HepG2 (cell line): ENCODE results near the gene GABBR2. TPM values are rescaled to one million over a fixed set of nuclear protein-coding genes. Genes with fewer than 3 reads are reported as not detected.

Experiments used
- ATAC-seq: fragments of 200-7000 bp; cut with Tn5 transposase; 3 replicates; pipeline ENCODE4 v1.9.1; 2020; ENCODE audit warnings: mild to moderate bottlenecking, moderate library complexity
- BruUV-seq: library from RNA; stranded (reverse); fragments of 400-500 nt; replicated peaks from 2 replicates; lab custom pipeline; 2021; lab: Mats Ljungman, UMichigan
- CTCF ChIA-PET: fragments of 300-600 bp; formaldehyde crosslinking; extraction: SDS; loops from one replicate; lab custom pipeline; 2021; ENCODE audit warnings: low total read pairs, inconsistent platforms, low intra/inter-chr PET ratio; lab: Yijun Ruan, JAX
- POLR2A ChIA-PET: fragments of 350-600 bp; sonication (Branson Sonifier 250); formaldehyde crosslinking; loops from one replicate; lab custom pipeline; 2020; ENCODE audit warnings: antibody characterized with exemption, inconsistent platforms; lab: Yijun Ruan, JAX
- DNase-seq: peaks from one replicate; pipeline ENCODE4 v3.0.0-alpha.2; 2015; ENCODE audit warnings: low spot score
- FAIRE-seq: peaks from 3 replicates; lab custom pipeline; 2011; peaks lifted over from hg19 to GRCh38; lab: Jason Lieb, UNC
- H2AFZ ChIP-seq: one replicate; pipeline ENCODE4 v1.6.1; 2011; ENCODE audit warnings: low read length, inconsistent platforms
- H3K27ac ChIP-seq: fragments of 300-600 bp; 3 replicates; pipeline ENCODE4 v1.8.0; 2011; ENCODE audit warnings: mixed run types, mild to moderate bottlenecking, mixed read lengths, low read length, inconsistent platforms; ENCODE audit not compliant: insufficient read depth; ENCODE audit errors: extremely low read length
- H3K27me3 ChIP-seq, 2 experiments: fragments of 200-600 bp in 1 of 2; 2 replicates in 1 of 2; 3 replicates in 1 of 2; pipeline versions ENCODE4 v1.6.0 to v1.8.0; 2011; ENCODE audit warnings: low read length in 2 of 2, mild to moderate bottlenecking in 2 of 2, moderate library complexity in 2 of 2, inconsistent platforms in 1 of 2; ENCODE audit not compliant: insufficient read depth in 2 of 2, control insufficient read depth in 1 of 2
- H3K36me3 ChIP-seq, 2 experiments: fragments of 200-600 bp in 1 of 2; replicated peaks in 1 of 2; 2 replicates in 1 of 2; 3 replicates in 1 of 2; pipeline versions ENCODE4 v1.5.1 to v1.8.0; 2011; ENCODE audit warnings: low read length in 2 of 2, inconsistent platforms in 1 of 2; ENCODE audit not compliant: insufficient read depth in 2 of 2, control insufficient read depth in 1 of 2
- H3K4me1 ChIP-seq: 2 replicates; pipeline ENCODE4 v1.5.1; 2012; ENCODE audit warnings: low read length, inconsistent platforms; ENCODE audit not compliant: insufficient read depth
- H3K4me2 ChIP-seq: 2 replicates; pipeline ENCODE4 v1.6.0; 2011; ENCODE audit warnings: low read depth, low read length, inconsistent platforms
- H3K4me3 ChIP-seq, 3 experiments: fragments of 200-600 bp in 1 of 3; sonication (generic), shearing (Covaris generic) in 1 of 3; replicated peaks in 1 of 3; 2 replicates each; pipeline ENCODE4 v1.5.1; 2011 to 2016; ENCODE audit warnings: low read length in 3 of 3, inconsistent platforms in 2 of 3, low read depth in 2 of 3, mild to moderate bottlenecking in 2 of 3, control low read depth in 1 of 3, mixed read lengths in 1 of 3; ENCODE audit not compliant: insufficient read depth in 1 of 3
- H3K79me2 ChIP-seq: one replicate; pipeline ENCODE4 v1.6.1; 2011; ENCODE audit warnings: low read length, inconsistent platforms; ENCODE audit not compliant: insufficient read depth
- H3K9ac ChIP-seq: 2 replicates; pipeline ENCODE4 v1.6.0; 2011; ENCODE audit warnings: mild to moderate bottlenecking, low read depth, low read length, inconsistent platforms; ENCODE audit not compliant: insufficient read depth
- H3K9me3 ChIP-seq: 2 replicates; pipeline ENCODE4 v1.5.1; 2012; ENCODE audit warnings: mild to moderate bottlenecking, low read length
- H4K20me1 ChIP-seq: 2 replicates; pipeline ENCODE4 v1.6.0; 2011; ENCODE audit warnings: inconsistent platforms, mild to moderate bottlenecking, low read length, moderate library complexity; ENCODE audit not compliant: insufficient read depth
- CC2D1A ChIP-seq: sonication (generic); formaldehyde crosslinking; IDR thresholded peaks from 2 replicates; pipeline ENCODE4 v1.8.1; 2023; ENCODE audit warnings: mild to moderate bottlenecking, missing genetic modification reagents
- EP300 ChIP-seq, 3 experiments: sonication (generic) in 1 of 3; formaldehyde crosslinking in 1 of 3; IDR thresholded peaks; 2 replicates each; pipeline versions ENCODE4 v1.5.1 to v1.6.1; 2011 to 2020; ENCODE audit warnings: low read depth in 2 of 3, low read length in 2 of 3, borderline replicate concordance in 1 of 3, improper control_type of control experiment in 1 of 3, mild to moderate bottlenecking in 1 of 3, missing genetic modification reagents in 1 of 3, moderate library complexity in 1 of 3
- GFI1 ChIP-seq: sonication (generic); formaldehyde crosslinking; IDR thresholded peaks from 2 replicates; pipeline ENCODE4 v1.5.0; 2020; ENCODE audit warnings: missing genetic modification reagents, mild to moderate bottlenecking, borderline replicate concordance
- HDAC6 ChIP-seq: fragments of 200-600 bp; sonication (generic); IDR thresholded peaks from 2 replicates; pipeline ENCODE4 v1.7.0; 2017; ENCODE audit warnings: mild to moderate bottlenecking, antibody characterized with exemption, low read length, low read depth
- HNF4G ChIP-seq, 2 experiments: sonication (generic) in 1 of 2; formaldehyde crosslinking in 1 of 2; IDR thresholded peaks; 2 replicates each; pipeline versions ENCODE4 v1.4.0 to v1.6.1; 2011 to 2020; ENCODE audit warnings: borderline replicate concordance in 2 of 2, low read depth in 2 of 2, mild to moderate bottlenecking in 2 of 2, low read length in 1 of 2, missing genetic modification reagents in 1 of 2, moderate library complexity in 1 of 2
- HOXA5 ChIP-seq: sonication (generic); formaldehyde crosslinking; IDR thresholded peaks from 2 replicates; pipeline ENCODE4 v1.4.0; 2020; ENCODE audit warnings: missing genetic modification reagents
- KLF11 ChIP-seq: IDR thresholded peaks from 2 replicates; pipeline ENCODE4 v1.6.1; 2016; ENCODE audit warnings: missing compliant biosample characterization
- POLR2AphosphoS5 ChIP-seq: IDR thresholded peaks from 2 replicates; pipeline ENCODE4 v1.6.1; 2012; ENCODE audit warnings: low read depth, low read length
- REXO4 ChIP-seq: sonication (generic); formaldehyde crosslinking; IDR thresholded peaks from 2 replicates; pipeline ENCODE4 v1.8.0; 2022; ENCODE audit warnings: missing genetic modification reagents, mild to moderate bottlenecking, borderline replicate concordance
- SMARCE1 ChIP-seq: fragments of 450-650 bp; IDR thresholded peaks from 2 replicates; pipeline ENCODE4 v1.6.1; 2017; ENCODE audit warnings: borderline replicate concordance
- TAF1 ChIP-seq: sonication (generic); formaldehyde crosslinking; IDR thresholded peaks from 2 replicates; pipeline ENCODE4 v1.4.0; 2020; ENCODE audit warnings: missing genetic modification reagents
- TGIF2 ChIP-seq: IDR thresholded peaks from 2 replicates; pipeline ENCODE4 v1.6.1; 2016; ENCODE audit warnings: control low read depth, missing compliant biosample characterization
- YY1 ChIP-seq: IDR thresholded peaks from 2 replicates; pipeline ENCODE4 v1.6.1; 2011; ENCODE audit warnings: low read length, low read depth, moderate library complexity, mild to moderate bottlenecking; ENCODE audit not compliant: insufficient read depth, insufficient replicate concordance
- ZNF30 ChIP-seq: sonication (generic); formaldehyde crosslinking; IDR thresholded peaks from 2 replicates; pipeline ENCODE4 v1.5.0; 2020; ENCODE audit warnings: mild to moderate bottlenecking, missing genetic modification reagents
- WGBS: methylation state at CpG from one replicate; pipeline ENCODE4 v1.1.6; 2017; ENCODE audit warnings: low lambda C conversion rate; 5-methylcytosine and 5-hydroxymethylcytosine counted together
- in situ Hi-C: cut with HindIII; loops from 2 replicates; pipeline ENCODE4 v1.10.0; 2017; ENCODE audit warnings: low pct_unique_long_range_greater_than_20kb; ENCODE audit not compliant: extremely low pct_ligation_motif_present
- intact Hi-C: fragments of 100-400 bp; cut with micrococcal nuclease; formaldehyde crosslinking; loops from one replicate; pipeline ENCODE4 v1.10.0; 2022; ENCODE audit not compliant: unreplicated experiment
- polyA plus RNA-seq, 8 experiments: library from polyadenylated mRNA; depleted of rRNA in 3 of 8; stranded (reverse) in 7 of 8; unstranded in 1 of 8; fragments of >200 nt; fragmentation: Illumina TruSeq in 4 of 8; extraction: Trizol in 4 of 8; gene quantifications; 2 replicates each; pipeline versions ENCODE4 v1.2.1 to v1.2.3, GENCODE V29; 2011 to 2016; ENCODE audit warnings: low read depth in 4 of 8, missing spikeins in 1 of 8, mixed read lengths in 1 of 8; ENCODE audit not compliant: insufficient read depth in 1 of 8
- total RNA-seq, 5 experiments: library from RNA; depleted of rRNA; stranded (reverse); fragments of >200 nt; fragmentation: Illumina TruSeq; extraction: Trizol; gene quantifications; 2 replicates each; pipeline ENCODE4 v1.2.3, GENCODE V29; 2016; ENCODE audit warnings: low read depth in 1 of 5
- TF ChIP-seq, protein P1 (sequence below): sonication (generic); formaldehyde crosslinking; IDR thresholded peaks from 2 replicates; pipeline ENCODE4 v1.5.0; 2020; ENCODE audit warnings: mild to moderate bottlenecking, missing genetic modification reagents
- TF ChIP-seq, protein P2 (sequence below): IDR thresholded peaks from 2 replicates; pipeline ENCODE4 v1.6.1; 2016; ENCODE audit warnings: missing compliant biosample characterization, missing genetic modification reagents, borderline replicate concordance
- TF ChIP-seq, protein P3 (sequence below): sonication (generic); formaldehyde crosslinking; IDR thresholded peaks from 2 replicates; pipeline ENCODE4 v1.9.0; 2021; ENCODE audit warnings: missing genetic modification reagents, mild to moderate bottlenecking, borderline replicate concordance

Gene GABBR2
- total and polyA plus RNA-seq, 2 of the 13 experiments (the other 11 are each of a cell fraction or from before 2014, with no cell fraction given): 0.02 TPM; not detected in 1

DNA sequence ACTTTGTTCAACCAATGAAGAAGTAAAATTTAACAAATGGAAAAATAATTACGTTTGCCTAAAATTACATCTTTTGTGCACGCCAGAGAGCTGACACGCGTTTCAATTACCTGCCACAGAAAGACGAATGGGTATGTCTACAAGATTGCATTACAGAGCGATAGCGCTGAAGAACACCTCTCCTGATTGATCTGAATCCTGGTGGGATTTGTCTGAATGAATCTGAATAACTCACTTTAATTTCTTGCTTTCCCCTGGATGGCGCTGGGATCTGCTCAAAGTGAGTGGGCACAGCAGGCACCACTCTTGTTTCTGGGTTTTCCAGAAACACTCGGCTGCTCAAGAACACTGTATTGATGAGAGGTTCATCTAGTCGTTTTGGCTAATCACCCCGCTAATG lies 304.5 kb downstream of the GABBR2 start:
- POLR2A ChIA-PET: no interaction called here
- TF ChIP-seq, protein P1, sequence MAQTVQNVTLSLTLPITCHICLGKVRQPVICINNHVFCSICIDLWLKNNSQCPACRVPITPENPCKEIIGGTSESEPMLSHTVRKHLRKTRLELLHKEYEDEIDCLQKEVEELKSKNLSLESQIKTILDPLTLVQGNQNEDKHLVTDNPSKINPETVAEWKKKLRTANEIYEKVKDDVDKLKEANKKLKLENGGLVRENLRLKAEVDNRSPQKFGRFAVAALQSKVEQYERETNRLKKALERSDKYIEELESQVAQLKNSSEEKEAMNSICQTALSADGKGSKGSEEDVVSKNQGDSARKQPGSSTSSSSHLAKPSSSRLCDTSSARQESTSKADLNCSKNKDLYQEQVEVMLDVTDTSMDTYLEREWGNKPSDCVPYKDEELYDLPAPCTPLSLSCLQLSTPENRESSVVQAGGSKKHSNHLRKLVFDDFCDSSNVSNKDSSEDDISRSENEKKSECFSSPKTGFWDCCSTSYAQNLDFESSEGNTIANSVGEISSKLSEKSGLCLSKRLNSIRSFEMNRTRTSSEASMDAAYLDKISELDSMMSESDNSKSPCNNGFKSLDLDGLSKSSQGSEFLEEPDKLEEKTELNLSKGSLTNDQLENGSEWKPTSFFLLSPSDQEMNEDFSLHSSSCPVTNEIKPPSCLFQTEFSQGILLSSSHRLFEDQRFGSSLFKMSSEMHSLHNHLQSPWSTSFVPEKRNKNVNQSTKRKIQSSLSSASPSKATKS (CRISPR knock-in tag): no peak
- TF ChIP-seq TAF1 (no peak), CC2D1A (CRISPR knock-in tag) (no peak), HOXA5 (no peak), KLF11 (no peak), HNF4G (IDR thresholded peaks at IDR 0.05; ENCODE audit: borderline replicate concordance, low read depth, low read length) (no peak), HNF4G (CRISPR knock-in tag; IDR thresholded peaks at IDR 0.05; ENCODE audit: borderline replicate concordance, low read depth) (no peak), ZNF30 (CRISPR knock-in tag) (no peak), YY1 (no peak), POLR2AphosphoS5 (no peak), EP300 (IDR thresholded peaks at IDR 0.05; ENCODE audit: low read depth in 2 of 2, low read length in 2 of 2) (no peak), EP300 (CRISPR knock-in tag; IDR thresholded peaks at IDR 0.05; ENCODE audit: borderline replicate concordance) (no peak), GFI1 (CRISPR knock-in tag) (no peak), SMARCE1 (no peak), TGIF2 (CRISPR knock-in tag) (no peak), REXO4 (CRISPR knock-in tag) (no peak), HDAC6 (no peak)
- TF ChIP-seq, protein P2, sequence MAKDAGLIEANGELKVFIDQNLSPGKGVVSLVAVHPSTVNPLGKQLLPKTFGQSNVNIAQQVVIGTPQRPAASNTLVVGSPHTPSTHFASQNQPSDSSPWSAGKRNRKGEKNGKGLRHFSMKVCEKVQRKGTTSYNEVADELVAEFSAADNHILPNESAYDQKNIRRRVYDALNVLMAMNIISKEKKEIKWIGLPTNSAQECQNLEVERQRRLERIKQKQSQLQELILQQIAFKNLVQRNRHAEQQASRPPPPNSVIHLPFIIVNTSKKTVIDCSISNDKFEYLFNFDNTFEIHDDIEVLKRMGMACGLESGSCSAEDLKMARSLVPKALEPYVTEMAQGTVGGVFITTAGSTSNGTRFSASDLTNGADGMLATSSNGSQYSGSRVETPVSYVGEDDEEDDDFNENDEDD (CRISPR knock-in tag): no peak
- TF ChIP-seq, protein P3, sequence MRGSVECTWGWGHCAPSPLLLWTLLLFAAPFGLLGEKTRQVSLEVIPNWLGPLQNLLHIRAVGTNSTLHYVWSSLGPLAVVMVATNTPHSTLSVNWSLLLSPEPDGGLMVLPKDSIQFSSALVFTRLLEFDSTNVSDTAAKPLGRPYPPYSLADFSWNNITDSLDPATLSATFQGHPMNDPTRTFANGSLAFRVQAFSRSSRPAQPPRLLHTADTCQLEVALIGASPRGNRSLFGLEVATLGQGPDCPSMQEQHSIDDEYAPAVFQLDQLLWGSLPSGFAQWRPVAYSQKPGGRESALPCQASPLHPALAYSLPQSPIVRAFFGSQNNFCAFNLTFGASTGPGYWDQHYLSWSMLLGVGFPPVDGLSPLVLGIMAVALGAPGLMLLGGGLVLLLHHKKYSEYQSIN: no peak
- no TSS peak for BruUV-seq
- Histone ChIP-seq H3K79me2 (no peaks in the 10 kb centered on the region), H3K9ac (no peak overlapping the region), H3K4me3 (no peak overlapping the region), H3K27ac (no peak overlapping the region), H4K20me1 (no peaks in the 10 kb centered on the region), H3K27me3 (peaks cover 0 to 11% of the 10 kb centered on the region in 2 experiments; a peak in 2 of 5 replicates), H3K9me3 (no peaks in the 10 kb centered on the region), H3K4me1 (no peaks in the 10 kb centered on the region), H3K4me2 (no peak overlapping the region), H3K36me3 (no peaks in the 10 kb centered on the region), H2AFZ (no peak overlapping the region)
- CTCF ChIA-PET: no interaction called here
- in situ Hi-C loops: no loop called here
- intact Hi-C loops: no loop called here
- ATAC-seq: no peak
- no peak for FAIRE-seq
- WGBS: 72% methylated on average over 10 of the region's 11 CpGs
- DNase-seq: no peak
